SH-SY5Y (cell line): ENCODE measurements around the gene SETD5.

Experiments used
- GATA2 ChIP-seq: IDR thresholded peaks from 2 replicates; pipeline ENCODE4 v1.6.1; 2011; ENCODE audit warnings: mild to moderate bottlenecking, low read depth, low read length
- GATA3 ChIP-seq: IDR thresholded peaks from 2 replicates; pipeline ENCODE4 v1.6.1; 2011; ENCODE audit warnings: low read depth, mild to moderate bottlenecking, low read length, moderate library complexity

- TF ChIP-seq GATA3 (no peak), GATA2 (no peak)
Observed at GRCh38 chr3:9514956-9515355, 117.5 kb downstream of the SETD5 start.
